NOMO-1 treated with dmso at 0.1 percent for 144 hours (cell line): Measurements from ENCODE around the gene LYPD5.
"Not testable (repeated sequence)": the region's sequence is repeated elsewhere in the genome, so short reads cannot be mapped to it uniquely, and the experiment has no call there.

ENCODE experiments used
- DNase-seq: peaks from one replicate; lab custom pipeline; 2025; ENCODE audit not compliant: unreplicated experiment; lab: John Stamatoyannopoulos, UW

LYPD5 gene

GRCh38 chr19:43806848-43807247 is 4.6 kb upstream of the LYPD5 start:
- no peak for DNase-seq

GRCh38 chr19:43806401-43806800 is 4.2 kb upstream of the LYPD5 start:
- not testable (repeated sequence) for DNase-seq

- no peak for DNase-seq
Measured at GRCh38 chr19:43804432-43804831, 2.2 kb upstream of the LYPD5 start.

GRCh38 chr19:43799502-43800142 is 2.6 kb downstream of the LYPD5 start:
- no peak for DNase-seq

- peak; percentile 42 for DNase-seq
Measured at GRCh38 chr19:43798546-43799409, 3.5 kb downstream of the LYPD5 start.

- DNase-seq = no peak
Measured at GRCh38 chr19:43798026-43798545, 4.2 kb downstream of the LYPD5 start.

GRCh38 chr19:43797556-43797955 is 4.7 kb downstream of the LYPD5 start:
- DNase-seq = no peak

- no peak for DNase-seq
Measured at GRCh38 chr19:43797118-43797517, 5.1 kb downstream of the LYPD5 start.

GRCh38 chr19:43790587-43790986 is 11.7 kb downstream of the LYPD5 start:
- no peak for DNase-seq

GRCh38 chr19:43789029-43789428 is 13.2 kb downstream of the LYPD5 start:
- no peak for DNase-seq

GRCh38 chr19:43786665-43787064 is 15.6 kb downstream of the LYPD5 start:
- no peak for DNase-seq

GRCh38 chr19:43784981-43785808 is 17.1 kb downstream of the LYPD5 start:
- peak; percentile 51 for DNase-seq

GRCh38 chr19:43784241-43784980 is 17.8 kb downstream of the LYPD5 start:
- no peak for DNase-seq

- no peak for DNase-seq
Measured at GRCh38 chr19:43783636-43784035, 18.6 kb downstream of the LYPD5 start.

GRCh38 chr19:43782689-43783231 is 19.5 kb downstream of the LYPD5 start:
- DNase-seq = no peak

- no peak for DNase-seq
Measured at GRCh38 chr19:43782311-43782660, 20.0 kb downstream of the LYPD5 start.

GRCh38 chr19:43781630-43782310 is 20.5 kb downstream of the LYPD5 start:
- DNase-seq = no peak

- peak; percentile 52 for DNase-seq
Measured at GRCh38 chr19:43780706-43781525, 21.3 kb downstream of the LYPD5 start, which contains the start of gene KCNN4. Gene KCNN4 (minus strand): TSS chr19:43780973. CDS start chr19:43780861, 112 bp downstream.

GRCh38 chr19:43779820-43780219 is 22.4 kb downstream of the LYPD5 start:
- peak; percentile 28 for DNase-seq
